ENCODE results near the gene TEX38.
"Not testable (repeated sequence)": the region's sequence is repeated elsewhere in the genome, so short reads cannot be mapped to it uniquely, and the experiment has no call there.

Gene TEX38

GRCh38 chr1:46692811-46693770 is 21.4 kb downstream of the TEX38 start:
- H3K9me3 ChIP-seq (ENCODE audit: control insufficient read depth, low read length): no peaks in the 10 kb centered on the region
- H3K4me1 ChIP-seq (ENCODE audit: control insufficient read depth, insufficient read depth, low read length): peaks cover 8% of the 10 kb centered on the region
- H3K4me3 ChIP-seq (ENCODE audit: low read length): no peak overlapping the region
- no peak overlapping the region for H3K9ac ChIP-seq (ENCODE audit: low read length)
- H3K36me3 ChIP-seq (ENCODE audit: control insufficient read depth, insufficient read depth, low read length): peaks cover 5% of the 10 kb centered on the region
- H3K27me3 ChIP-seq (ENCODE audit: control insufficient read depth, insufficient read depth, low read length): no peaks in the 10 kb centered on the region

DNA sequence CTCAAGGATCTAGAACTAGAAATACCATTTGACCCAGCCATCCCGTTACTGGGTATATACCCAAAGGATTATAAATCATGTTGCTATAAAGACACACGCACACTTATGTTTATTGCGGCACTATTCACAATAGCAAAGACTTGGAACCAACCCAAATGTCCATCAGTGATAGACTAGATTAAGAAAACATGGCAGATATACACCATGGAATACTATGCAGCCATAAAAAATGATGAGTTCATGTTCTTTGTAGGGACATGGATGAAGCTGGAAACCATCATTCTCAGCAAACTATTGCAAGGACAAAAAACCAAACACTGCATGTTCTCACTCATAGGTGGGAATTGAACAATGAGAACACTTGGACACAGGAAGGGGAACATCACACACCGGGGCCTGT is 23.0 kb downstream of the TEX38 start:
- H3K9ac ChIP-seq (ENCODE audit: low read length); H3K9me3 ChIP-seq (ENCODE audit: control insufficient read depth, low read length); H3K27me3 ChIP-seq (ENCODE audit: control insufficient read depth, insufficient read depth, low read length); H3K36me3 ChIP-seq (ENCODE audit: control insufficient read depth, insufficient read depth, low read length); H3K4me1 ChIP-seq (ENCODE audit: control insufficient read depth, insufficient read depth, low read length); H3K4me3 ChIP-seq (ENCODE audit: low read length): not testable (repeated sequence)

DNA sequence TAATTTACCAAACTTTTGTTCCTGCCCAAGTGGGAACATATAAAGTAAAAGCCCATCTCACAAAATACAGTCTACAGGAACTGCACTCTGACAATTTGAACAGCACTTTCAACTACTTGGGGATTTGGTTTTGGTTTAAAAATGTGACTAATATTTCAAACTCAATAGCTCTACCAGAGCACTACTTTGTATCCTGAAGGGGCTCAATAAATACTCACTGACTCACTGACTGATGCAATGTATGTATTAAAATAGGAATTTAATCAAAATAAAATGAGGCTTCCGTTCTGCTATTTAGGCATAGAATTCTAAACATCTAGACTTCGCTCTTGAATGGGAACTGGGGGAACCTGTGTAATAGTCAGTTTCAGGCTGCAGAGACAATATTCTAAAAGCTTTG is 25.4 kb downstream of the TEX38 start:
- H3K9me3 ChIP-seq (ENCODE audit: control insufficient read depth, low read length): no peaks in the 10 kb centered on the region
- no peaks in the 10 kb centered on the region for H3K27me3 ChIP-seq (ENCODE audit: control insufficient read depth, insufficient read depth, low read length)
- no peak overlapping the region for H3K9ac ChIP-seq (ENCODE audit: low read length)
- H3K4me3 ChIP-seq (ENCODE audit: low read length): no peak overlapping the region
- no peaks in the 10 kb centered on the region for H3K36me3 ChIP-seq (ENCODE audit: control insufficient read depth, insufficient read depth, low read length)
- H3K4me1 ChIP-seq (ENCODE audit: control insufficient read depth, insufficient read depth, low read length): no peaks in the 10 kb centered on the region

DNA sequence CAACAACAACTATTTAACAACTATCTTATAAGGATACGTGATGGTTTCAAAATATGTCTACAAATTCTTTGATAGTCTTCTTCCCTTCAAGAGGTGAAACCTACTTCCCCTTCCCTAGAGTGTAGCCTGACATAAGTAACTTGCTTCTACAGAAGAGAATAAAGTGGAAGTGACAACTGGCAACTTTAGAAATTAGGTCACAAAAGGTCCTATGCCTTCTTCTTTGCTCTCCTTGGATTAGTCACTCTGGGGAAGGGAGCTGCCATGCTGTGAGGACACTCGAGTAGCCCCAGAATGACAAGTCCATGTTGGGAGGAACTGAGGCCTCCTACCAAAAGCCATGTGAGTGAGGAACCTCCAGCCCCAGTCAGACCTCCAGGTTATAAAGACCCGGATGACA is 28.0 kb downstream of the TEX38 start:
- no peaks in the 10 kb centered on the region for H3K27me3 ChIP-seq (ENCODE audit: control insufficient read depth, insufficient read depth, low read length)
- no peaks in the 10 kb centered on the region for H3K36me3 ChIP-seq (ENCODE audit: control insufficient read depth, insufficient read depth, low read length)
- no peaks in the 10 kb centered on the region for H3K9me3 ChIP-seq (ENCODE audit: control insufficient read depth, low read length)

DNA sequence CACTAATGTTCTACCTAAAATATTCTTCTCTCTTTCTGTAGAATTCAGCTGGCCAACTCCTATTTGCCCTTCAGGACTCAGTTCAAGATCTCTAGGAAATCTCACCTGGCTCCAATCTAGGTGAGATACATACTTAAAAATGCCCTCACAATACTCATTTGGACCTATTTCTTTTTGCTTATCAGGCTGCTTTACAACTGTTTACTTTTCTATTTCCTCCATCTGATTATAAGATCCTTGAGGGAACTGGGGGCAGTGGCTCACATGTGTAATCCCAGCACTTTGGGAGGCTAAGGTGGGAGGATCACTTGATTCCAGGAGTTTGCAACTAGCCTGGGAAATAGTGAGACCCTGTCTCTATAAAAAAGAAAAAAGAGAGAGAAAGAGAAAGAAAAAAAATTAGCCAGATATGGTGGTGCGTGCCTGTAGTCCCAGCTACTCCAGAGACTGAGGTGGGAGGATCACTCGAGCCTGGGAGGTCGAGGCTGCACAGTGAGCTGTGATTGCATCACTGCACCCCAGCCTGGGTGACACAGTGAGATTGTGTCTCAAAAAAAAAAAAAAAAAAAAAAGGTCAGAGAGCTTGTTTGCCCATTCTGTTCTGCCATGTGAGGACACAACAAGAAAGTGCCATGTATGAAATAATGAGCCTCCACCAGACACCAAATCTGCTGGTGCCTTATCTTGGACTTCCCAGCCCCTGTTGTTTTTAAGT is 32.4 kb downstream of the TEX38 start:
- peaks cover 2% of the 10 kb centered on the region for H3K36me3 ChIP-seq (ENCODE audit: control insufficient read depth, insufficient read depth, low read length)
- no peak overlapping the region for H3K9ac ChIP-seq (ENCODE audit: low read length)
- peaks cover 18% of the 10 kb centered on the region for H3K4me1 ChIP-seq (ENCODE audit: control insufficient read depth, insufficient read depth, low read length)
- no peak overlapping the region for H3K4me3 ChIP-seq (ENCODE audit: low read length)
- no peaks in the 10 kb centered on the region for H3K27me3 ChIP-seq (ENCODE audit: control insufficient read depth, insufficient read depth, low read length)
- no peaks in the 10 kb centered on the region for H3K9me3 ChIP-seq (ENCODE audit: control insufficient read depth, low read length)

More for the DNA sequence above, 28.0 kb downstream of the TEX38 start:
- H3K4me1 ChIP-seq (ENCODE audit: control insufficient read depth, insufficient read depth, low read length): peaks cover 5% of the 10 kb centered on the region
- no peak overlapping the region for H3K4me3 ChIP-seq (ENCODE audit: low read length)
- H3K9ac ChIP-seq (ENCODE audit: low read length): no peak overlapping the region

- peaks cover 6% of the 10 kb centered on the region for H3K36me3 ChIP-seq (ENCODE audit: control insufficient read depth, insufficient read depth, low read length)
- no peak overlapping the region for H3K4me3 ChIP-seq (ENCODE audit: low read length)
Observed at GRCh38 chr1:46705408-46705807, 33.8 kb downstream of the TEX38 start.

DNA sequence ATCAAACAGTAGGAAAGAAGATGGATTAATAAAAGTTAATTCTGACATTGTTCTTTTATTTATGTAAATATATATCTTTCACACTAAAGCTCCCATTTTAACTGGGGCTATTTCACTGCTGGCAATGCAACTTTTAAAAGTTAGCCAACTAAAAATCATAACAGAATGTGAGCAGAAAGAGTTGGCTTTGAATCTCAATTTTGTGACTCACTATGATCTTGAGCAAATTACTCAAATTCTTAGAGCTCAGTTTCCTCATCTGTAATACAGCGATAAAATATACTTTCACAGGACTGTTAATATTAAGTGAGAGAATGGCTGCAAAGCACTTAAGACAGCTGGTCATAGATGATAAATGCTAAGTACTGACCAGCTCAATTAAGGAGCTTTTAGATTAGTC is 36.5 kb downstream of the TEX38 start:
- Histone ChIP-seq H3K27me3 (ENCODE audit: control insufficient read depth, insufficient read depth, low read length) (no peaks in the 10 kb centered on the region), H3K9ac (ENCODE audit: low read length) (no peak overlapping the region), H3K36me3 (ENCODE audit: control insufficient read depth, insufficient read depth, low read length) (peaks cover 6% of the 10 kb centered on the region), H3K9me3 (ENCODE audit: control insufficient read depth, low read length) (no peaks in the 10 kb centered on the region), H3K4me1 (ENCODE audit: control insufficient read depth, insufficient read depth, low read length) (peaks cover 34% of the 10 kb centered on the region), H3K4me3 (ENCODE audit: low read length) (no peak overlapping the region)

More at GRCh38 chr1:46705408-46705807, 33.8 kb downstream of the TEX38 start:
- H3K9ac ChIP-seq (ENCODE audit: low read length): no peak overlapping the region
- no peaks in the 10 kb centered on the region for H3K27me3 ChIP-seq (ENCODE audit: control insufficient read depth, insufficient read depth, low read length)
- H3K9me3 ChIP-seq (ENCODE audit: control insufficient read depth, low read length): no peaks in the 10 kb centered on the region
- H3K4me1 ChIP-seq (ENCODE audit: control insufficient read depth, insufficient read depth, low read length): peaks cover 18% of the 10 kb centered on the region

- Histone ChIP-seq H3K9ac (ENCODE audit: low read length) (no peak overlapping the region), H3K4me3 (ENCODE audit: low read length) (no peak overlapping the region), H3K27me3 (ENCODE audit: control insufficient read depth, insufficient read depth, low read length) (no peaks in the 10 kb centered on the region), H3K36me3 (ENCODE audit: control insufficient read depth, insufficient read depth, low read length) (no peaks in the 10 kb centered on the region), H3K9me3 (ENCODE audit: control insufficient read depth, low read length) (no peaks in the 10 kb centered on the region), H3K4me1 (ENCODE audit: control insufficient read depth, insufficient read depth, low read length) (peaks cover 42% of the 10 kb centered on the region)
Observed at GRCh38 chr1:46714976-46715375, 43.3 kb downstream of the TEX38 start.

- H3K9me3 ChIP-seq (ENCODE audit: control insufficient read depth, low read length): no peaks in the 10 kb centered on the region
- H3K9ac ChIP-seq (ENCODE audit: low read length): peak overlapping the region; percentile 93
- peak overlapping the region; percentile 87 for H3K4me3 ChIP-seq (ENCODE audit: low read length)
- H3K4me1 ChIP-seq (ENCODE audit: control insufficient read depth, insufficient read depth, low read length): peaks cover 44% of the 10 kb centered on the region
- H3K27me3 ChIP-seq (ENCODE audit: control insufficient read depth, insufficient read depth, low read length): no peaks in the 10 kb centered on the region
- no peaks in the 10 kb centered on the region for H3K36me3 ChIP-seq (ENCODE audit: control insufficient read depth, insufficient read depth, low read length)
Observed at GRCh38 chr1:46717654-46718053, 46.0 kb downstream of the TEX38 start.

- H3K4me1 ChIP-seq (ENCODE audit: control insufficient read depth, insufficient read depth, low read length): peaks cover 44% of the 10 kb centered on the region
- no peaks in the 10 kb centered on the region for H3K9me3 ChIP-seq (ENCODE audit: control insufficient read depth, low read length)
- H3K9ac ChIP-seq (ENCODE audit: low read length): peak overlapping the region; percentile 93
- H3K4me3 ChIP-seq (ENCODE audit: low read length): peak overlapping the region; percentile 87
- H3K36me3 ChIP-seq (ENCODE audit: control insufficient read depth, insufficient read depth, low read length): no peaks in the 10 kb centered on the region
- H3K27me3 ChIP-seq (ENCODE audit: control insufficient read depth, insufficient read depth, low read length): no peaks in the 10 kb centered on the region
Observed at GRCh38 chr1:46718340-46718726, 46.7 kb downstream of the TEX38 start.

DNA sequence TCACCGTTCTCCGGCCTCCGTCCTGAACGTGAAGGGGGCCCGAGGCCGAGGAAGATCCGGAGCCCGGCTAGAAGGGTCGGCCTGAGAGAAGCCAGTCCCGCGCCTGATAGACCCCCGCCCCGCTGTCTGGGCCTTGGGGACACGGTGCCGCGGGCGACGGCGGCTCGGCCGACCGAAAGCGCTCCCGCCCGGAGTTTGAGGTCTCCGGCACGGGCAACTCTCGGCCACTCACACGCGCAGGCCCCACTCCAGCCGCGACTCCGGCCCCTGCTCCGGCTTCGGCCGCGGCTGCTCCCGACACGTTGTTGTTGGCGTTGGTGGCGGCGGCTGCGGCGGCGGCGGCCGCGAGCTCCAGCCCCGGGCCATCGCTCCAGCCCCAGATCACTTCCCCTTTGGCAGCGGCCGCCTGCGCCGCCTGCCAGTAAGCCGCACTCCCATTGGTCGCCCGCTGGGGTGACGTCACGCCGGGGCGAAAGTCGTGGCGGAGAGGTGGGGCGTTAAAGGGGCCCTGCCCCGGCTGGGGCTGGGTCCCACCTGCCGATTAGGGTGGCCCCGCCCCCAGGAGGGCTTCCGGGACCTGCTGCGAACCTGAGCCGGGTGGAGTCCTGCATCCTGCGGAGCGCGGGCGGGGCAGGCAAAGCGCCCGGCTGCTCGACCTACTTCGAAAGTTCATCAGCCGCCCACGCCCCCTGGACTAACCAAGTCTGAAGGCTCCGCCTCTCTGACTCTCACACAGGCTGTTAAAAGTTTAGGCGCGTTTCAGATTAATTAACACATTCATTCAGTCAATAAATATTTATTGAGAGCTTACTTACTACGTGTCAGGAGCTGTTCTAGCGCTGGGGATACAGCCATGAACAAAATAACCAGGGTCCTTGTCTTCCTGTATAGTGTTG is 47.3 kb downstream of the TEX38 start, which contains the start of gene EFCAB14:
Gene EFCAB14 (minus strand): TSS at position 388 of the 896 bp plus-strand sequence. CDS start 1,027 bp downstream, outside the sequence.
- peak within 1 kb of the TSS; percentile 93 for H3K9ac ChIP-seq (ENCODE audit: low read length)
- no peaks in the 10 kb centered on the region for H3K36me3 ChIP-seq (ENCODE audit: control insufficient read depth, insufficient read depth, low read length)
- no peaks in the 10 kb centered on the region for H3K27me3 ChIP-seq (ENCODE audit: control insufficient read depth, insufficient read depth, low read length)
- no peaks in the 10 kb centered on the region for H3K9me3 ChIP-seq (ENCODE audit: control insufficient read depth, low read length)
- H3K4me1 ChIP-seq (ENCODE audit: control insufficient read depth, insufficient read depth, low read length): peaks cover 44% of the 10 kb centered on the region
- H3K4me3 ChIP-seq (ENCODE audit: low read length): peak within 1 kb of the TSS; percentile 87
